ENCODE measurements around the gene POLN. TPM values are rescaled to one million over a fixed set of nuclear protein-coding genes. Genes with fewer than 3 reads are reported as not detected.

The POLN gene
- total RNA-seq, 4 donors from 2014 or later, result 0.91 to 8.0 (median 1.2) TPM

- WGBS, result 81% methylated on average over 4 of the region's 4 CpGs
These were observed 139.7 kb downstream of the POLN start for GRCh38 chr4:2102045-2102883.

GRCh38 chr4:2101346-2102044, 140.4 kb downstream of the POLN start:
- DNase-seq (ENCODE audit: low spot score in 2 of 2), result no peak
- no peaks in the 10 kb centered on the region for H3K4me1 ChIP-seq
- 98% methylated on average over 4 of the region's 7 CpGs for WGBS

More at GRCh38 chr4:2102045-2102883, 139.7 kb downstream of the POLN start:
- Histone ChIP-seq H3K27ac (no peak overlapping the region), H3K4me3 (no peak overlapping the region), H3K36me3 (no peaks in the 10 kb centered on the region), H3K27me3 (no peaks in the 10 kb centered on the region), H3K4me1 (no peaks in the 10 kb centered on the region), H3K9me3 (peaks cover 16% of the 10 kb centered on the region)
- no peak for DNase-seq (ENCODE audit: low spot score in 2 of 2)
- no peak for TF ChIP-seq CTCF (IDR thresholded peaks at IDR 0.05)
- no peak for TF ChIP-seq POLR2A (IDR thresholded peaks at IDR 0.05)
- no peak for TF ChIP-seq POLR2AphosphoS5 (IDR thresholded peaks at IDR 0.05)
- no peak for TF ChIP-seq EP300 (IDR thresholded peaks at IDR 0.05)

DNA sequence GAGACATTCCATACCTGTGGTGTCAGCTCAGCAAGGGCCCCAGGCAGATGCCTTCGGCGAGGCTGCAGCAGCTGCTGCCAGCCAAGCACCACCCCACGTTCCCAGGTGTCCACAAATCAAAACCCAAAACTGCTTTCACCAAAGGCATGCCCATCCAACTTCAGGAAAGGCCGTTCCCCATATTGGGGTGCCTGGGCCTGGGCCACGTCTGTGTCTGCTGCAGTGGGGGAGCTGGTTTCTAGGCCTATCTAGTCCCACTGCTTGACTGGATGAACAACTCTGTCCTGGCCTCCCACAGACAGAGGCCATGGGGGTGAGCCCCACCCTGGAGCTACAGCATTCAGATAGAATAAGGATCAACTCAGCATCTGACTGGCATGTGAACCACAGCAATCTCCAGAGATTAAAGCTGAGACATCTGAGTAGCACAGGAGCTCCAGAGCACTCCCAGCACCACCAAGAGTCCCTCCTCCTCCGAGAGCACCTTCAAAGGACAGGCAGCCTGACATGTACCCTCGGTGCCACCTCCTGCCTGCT, 145.8 kb downstream of the POLN start:
- H3K27ac ChIP-seq, result no peak overlapping the region
- no peak for DNase-seq (ENCODE audit: low spot score in 2 of 2)
- H3K27me3 ChIP-seq, result no peaks in the 10 kb centered on the region
- H3K4me3 ChIP-seq, result no peak overlapping the region
- H3K4me1 ChIP-seq, result no peaks in the 10 kb centered on the region
- H3K9me3 ChIP-seq, result no peaks in the 10 kb centered on the region
- WGBS, result 78% methylated on average over 4 of the region's 7 CpGs
- no peaks in the 10 kb centered on the region for H3K36me3 ChIP-seq
- TF ChIP-seq CTCF (IDR thresholded peaks at IDR 0.05), result no peak
- no peak for TF ChIP-seq EP300 (IDR thresholded peaks at IDR 0.05)
- no peak for TF ChIP-seq POLR2AphosphoS5 (IDR thresholded peaks at IDR 0.05)
- TF ChIP-seq POLR2A (IDR thresholded peaks at IDR 0.05), result no peak

More at GRCh38 chr4:2101346-2102044, 140.4 kb downstream of the POLN start:
- Histone ChIP-seq H3K4me3 (no peak overlapping the region), H3K27me3 (no peaks in the 10 kb centered on the region), H3K9me3 (peaks cover 16% of the 10 kb centered on the region), H3K27ac (no peak overlapping the region), H3K36me3 (no peaks in the 10 kb centered on the region)
- TF ChIP-seq POLR2A (IDR thresholded peaks at IDR 0.05) (no peak), POLR2AphosphoS5 (IDR thresholded peaks at IDR 0.05) (no peak), CTCF (IDR thresholded peaks at IDR 0.05) (no peak), EP300 (IDR thresholded peaks at IDR 0.05) (no peak)

DNA sequence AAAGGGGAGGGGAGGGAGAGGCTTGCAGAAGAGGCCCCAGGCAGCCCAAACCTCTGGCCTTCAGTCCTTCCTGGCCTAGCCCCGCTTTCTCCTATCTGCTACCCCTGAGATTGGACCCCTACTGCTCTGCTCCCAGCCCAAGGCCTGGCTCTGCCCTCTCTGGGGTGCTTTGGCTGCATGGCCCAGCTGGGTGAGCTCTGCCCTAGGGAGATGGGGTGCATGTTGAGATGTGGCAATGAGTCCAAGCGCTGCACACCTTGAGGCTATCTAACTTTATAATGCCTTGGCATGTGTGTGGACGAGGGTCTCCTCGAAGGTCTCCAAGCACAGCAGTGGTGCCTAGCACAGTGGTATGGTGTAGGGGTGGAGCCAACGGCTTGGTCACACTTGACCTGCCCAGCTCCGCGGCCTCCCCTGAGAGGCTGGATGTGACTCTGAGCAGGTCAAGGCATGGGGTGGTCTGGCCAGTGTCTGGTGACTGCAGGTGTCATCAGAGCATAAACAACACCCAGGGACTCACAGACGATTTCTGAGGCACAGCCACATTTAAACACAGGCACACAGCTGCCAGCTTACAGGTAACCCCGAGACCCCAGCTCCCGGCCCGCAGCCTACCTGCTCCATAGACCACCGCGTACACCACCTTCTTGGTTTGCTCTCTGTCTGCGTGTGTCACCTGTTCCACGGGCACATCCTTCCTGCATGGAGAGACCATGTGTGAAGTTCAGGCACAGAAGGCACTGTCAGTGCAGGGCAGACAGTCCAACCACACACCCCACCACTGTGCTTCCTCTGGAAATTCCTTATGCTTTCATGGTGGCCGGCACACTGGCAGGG, 146.5 kb downstream of the POLN start:
- Histone ChIP-seq H3K9me3 (no peaks in the 10 kb centered on the region), H3K36me3 (no peaks in the 10 kb centered on the region), H3K27ac (no peak overlapping the region), H3K4me1 (no peaks in the 10 kb centered on the region), H3K4me3 (no peak overlapping the region), H3K27me3 (no peaks in the 10 kb centered on the region)
- TF ChIP-seq EP300 (IDR thresholded peaks at IDR 0.05) (no peak), POLR2A (IDR thresholded peaks at IDR 0.05) (no peak), CTCF (IDR thresholded peaks at IDR 0.05) (no peak), POLR2AphosphoS5 (IDR thresholded peaks at IDR 0.05) (no peak)
- WGBS, result 88% methylated on average over 13 of the region's 16 CpGs
- DNase-seq (ENCODE audit: low spot score in 2 of 2), result no peak
